Measurements from ENCODE around the gene RPSA. TPM values are rescaled to one million over a fixed set of nuclear protein-coding genes. Genes with fewer than 3 reads are reported as not detected.
"Not testable (repeated sequence)": the region's sequence is repeated elsewhere in the genome, so short reads cannot be mapped to it uniquely, and the experiment has no call there.

Gene RPSA
- total RNA-seq, 2 donors from 2014 or later = 555 to 696 TPM

- DNase-seq (no peak), ATAC-seq (no peak)
- no peaks in the 10 kb centered on the region for H3K27me3 ChIP-seq
- H3K27ac ChIP-seq = no peak overlapping the region
- peaks cover 7% of the 10 kb centered on the region for H3K4me1 ChIP-seq
- TF ChIP-seq CTCF (IDR thresholded peaks at IDR 0.05) (no peak), POLR2A (IDR thresholded peaks at IDR 0.05) (no peak)
- intact Hi-C loops (cut with DNase I) = no loop called here
- H3K9me3 ChIP-seq = no peaks in the 10 kb centered on the region
- H3K4me3 ChIP-seq = no peak overlapping the region
- WGBS, 2 donors = 86% methylated on average over 1 of the region's 1 CpG; no CpG with 5 or more reads in 1 of the 2 donors
- H3K36me3 ChIP-seq (replicated peaks in 1 of 2; ENCODE audit: insufficient read depth in 1 of 2, low read depth in 2 of 2) = peaks cover 0 to 22% of the 10 kb centered on the region in 2 donors
Measured at GRCh38 chr3:39415983-39416382, 9.5 kb downstream of the RPSA start.

GRCh38 chr3:39416998-39417397 lies 10.5 kb downstream of the RPSA start:
- ATAC-seq; H3K4me1 ChIP-seq; H3K27me3 ChIP-seq; intact Hi-C loops (cut with DNase I); H3K9me3 ChIP-seq; DNase-seq; H3K4me3 ChIP-seq: not testable (repeated sequence)
- Histone ChIP-seq H3K27ac (peak overlapping the region in 1 of 4 donors; percentile 7), H3K36me3 (replicated peaks in 1 of 2; ENCODE audit: insufficient read depth in 1 of 2, low read depth in 2 of 2) (peaks cover 0 to 13% of the 10 kb centered on the region in 2 donors)
- 19 to 27% methylated on average over 3 of the region's 3 CpGs for WGBS, 2 donors

- ATAC-seq; H3K27ac ChIP-seq; intact Hi-C loops (cut with DNase I); H3K9me3 ChIP-seq; DNase-seq; H3K4me3 ChIP-seq; H3K36me3 ChIP-seq (replicated peaks in 1 of 2; ENCODE audit: insufficient read depth in 1 of 2, low read depth in 2 of 2); H3K27me3 ChIP-seq; H3K4me1 ChIP-seq: not testable (repeated sequence)
- 60 to 62% methylated on average over 14 of the region's 14 CpGs for WGBS, 2 donors
Measured at GRCh38 chr3:39418556-39419225, 12.2 kb downstream of the RPSA start.

- intact Hi-C loops (cut with DNase I) = no loop called here
- H3K36me3 ChIP-seq (replicated peaks in 1 of 2; ENCODE audit: insufficient read depth in 1 of 2, low read depth in 2 of 2) = no peaks in the 10 kb centered on the region
- no peak for TF ChIP-seq POLR2A (IDR thresholded peaks at IDR 0.05)
- no peak for TF ChIP-seq CTCF (IDR thresholded peaks at IDR 0.05)
- DNase-seq (no peak), ATAC-seq (no peak)
- H3K27ac ChIP-seq = no peak overlapping the region
- H3K4me3 ChIP-seq = no peak overlapping the region
- H3K4me1 ChIP-seq = peaks cover 3% of the 10 kb centered on the region
- no peaks in the 10 kb centered on the region for H3K9me3 ChIP-seq
- 68 to 83% methylated on average over 2 of the region's 2 CpGs for WGBS, 2 donors
- H3K27me3 ChIP-seq = no peaks in the 10 kb centered on the region
Measured at GRCh38 chr3:39419742-39420315, 13.3 kb downstream of the RPSA start.

GRCh38 chr3:39420543-39420942 lies 14.0 kb downstream of the RPSA start:
- H3K9me3 ChIP-seq = no peaks in the 10 kb centered on the region
- peaks cover 3% of the 10 kb centered on the region for H3K4me1 ChIP-seq
- DNase-seq (no peak), ATAC-seq (no peak)
- H3K36me3 ChIP-seq (replicated peaks in 1 of 2; ENCODE audit: insufficient read depth in 1 of 2, low read depth in 2 of 2) = no peaks in the 10 kb centered on the region
- H3K27me3 ChIP-seq = no peaks in the 10 kb centered on the region
- no peak for TF ChIP-seq POLR2A (IDR thresholded peaks at IDR 0.05)
- TF ChIP-seq CTCF (IDR thresholded peaks at IDR 0.05) = no peak
- intact Hi-C loops (cut with DNase I) = no loop called here
- no peak overlapping the region for H3K27ac ChIP-seq
- H3K4me3 ChIP-seq = no peak overlapping the region
- WGBS, 2 donors = 82 to 96% methylated on average over 2 of the region's 2 CpGs
